Sigmoid colon (tissue), 4 donors: Measurements from ENCODE around the gene RRP7A.

Experiments used
- POLR2AphosphoS5 ChIP-seq, 4 donors: sonication (generic); formaldehyde crosslinking; IDR thresholded peaks; one replicate each; pipeline ENCODE4 v1.6.1; 2017; ENCODE audit warnings: antibody characterized with exemption in 4 of 4
- TF ChIP-seq, protein P1 (sequence below), 4 experiments: fragments of 450-650 bp in 3 of 4; fragments of 200-600 bp in 1 of 4; IDR thresholded peaks; one replicate each; pipeline ENCODE4 v1.5.1; 2016 to 2019; ENCODE audit warnings: antibody characterized with exemption in 4 of 4, mild to moderate bottlenecking in 3 of 4, moderate library complexity in 2 of 4

DNA sequence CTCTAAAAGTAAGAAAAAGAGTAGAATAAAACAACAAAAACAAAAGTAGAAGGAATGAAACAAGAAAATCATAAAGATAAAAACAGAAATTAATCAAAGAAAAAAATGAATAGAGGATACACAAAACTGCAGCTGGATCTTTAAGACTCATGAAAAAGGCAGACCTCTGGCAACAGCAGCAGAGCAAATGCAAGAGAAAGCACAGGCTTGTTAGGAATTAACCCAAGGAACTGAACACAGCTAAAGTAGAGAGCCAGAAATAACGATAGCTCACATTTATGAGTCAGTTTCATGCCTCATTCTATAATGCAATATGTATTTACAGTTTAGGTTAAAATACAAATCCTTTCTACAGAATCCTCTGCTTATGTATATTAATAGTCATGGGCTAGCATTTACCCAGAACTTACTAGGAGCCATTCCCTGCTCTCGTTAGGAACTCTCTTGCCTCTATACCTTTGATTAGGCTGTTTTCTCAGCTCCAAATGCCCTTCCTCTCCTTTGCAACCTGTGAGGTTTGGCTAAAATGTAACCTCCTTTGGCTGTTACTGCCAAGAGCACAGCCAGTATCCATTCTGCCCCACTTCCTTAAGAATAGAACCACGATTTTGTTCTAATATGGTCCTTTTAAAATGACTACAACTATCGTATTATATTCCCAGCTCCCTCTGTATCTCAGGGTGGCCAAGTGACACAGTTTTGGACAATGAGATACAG, 49.1 kb downstream of the RRP7A start:
- TF ChIP-seq POLR2AphosphoS5 (IDR thresholded peaks at IDR 0.05): no peak
- TF ChIP-seq, protein P1, sequence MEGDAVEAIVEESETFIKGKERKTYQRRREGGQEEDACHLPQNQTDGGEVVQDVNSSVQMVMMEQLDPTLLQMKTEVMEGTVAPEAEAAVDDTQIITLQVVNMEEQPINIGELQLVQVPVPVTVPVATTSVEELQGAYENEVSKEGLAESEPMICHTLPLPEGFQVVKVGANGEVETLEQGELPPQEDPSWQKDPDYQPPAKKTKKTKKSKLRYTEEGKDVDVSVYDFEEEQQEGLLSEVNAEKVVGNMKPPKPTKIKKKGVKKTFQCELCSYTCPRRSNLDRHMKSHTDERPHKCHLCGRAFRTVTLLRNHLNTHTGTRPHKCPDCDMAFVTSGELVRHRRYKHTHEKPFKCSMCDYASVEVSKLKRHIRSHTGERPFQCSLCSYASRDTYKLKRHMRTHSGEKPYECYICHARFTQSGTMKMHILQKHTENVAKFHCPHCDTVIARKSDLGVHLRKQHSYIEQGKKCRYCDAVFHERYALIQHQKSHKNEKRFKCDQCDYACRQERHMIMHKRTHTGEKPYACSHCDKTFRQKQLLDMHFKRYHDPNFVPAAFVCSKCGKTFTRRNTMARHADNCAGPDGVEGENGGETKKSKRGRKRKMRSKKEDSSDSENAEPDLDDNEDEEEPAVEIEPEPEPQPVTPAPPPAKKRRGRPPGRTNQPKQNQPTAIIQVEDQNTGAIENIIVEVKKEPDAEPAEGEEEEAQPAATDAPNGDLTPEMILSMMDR (IDR thresholded peaks at IDR 0.05): no peak
